K562 (cell line): Measurements from ENCODE around the gene SLCO3A1. TPM values are rescaled to one million over a fixed set of nuclear protein-coding genes. Genes with fewer than 3 reads are reported as not detected.

Experiments
- ATAC-seq: fragments of 200-7000 bp; cut with Tn5 transposase; 3 replicates; pipeline ENCODE4 v1.9.1; 2020; ENCODE audit warnings: moderate library complexity
- BruUV-seq: library from RNA; stranded (reverse); fragments of 400-500 nt; replicated peaks from 2 replicates; lab custom pipeline; 2021; lab: Mats Ljungman, UMichigan
- CTCF ChIA-PET: fragments of 300-600 bp; formaldehyde crosslinking; extraction: SDS; loops from one replicate; lab custom pipeline; 2021; ENCODE audit warnings: low intra/inter-chr PET ratio; lab: Yijun Ruan, JAX
- POLR2A ChIA-PET: fragments of 300-600, 350-650 bp; sonication (Branson Sonifier 250); formaldehyde crosslinking; extraction: SDS; loops from one replicate; lab custom pipeline; 2021; ENCODE audit warnings: antibody characterized with exemption, inconsistent platforms; lab: Yijun Ruan, JAX
- DNase-seq, 4 experiments: peaks; one replicate each; pipeline versions ENCODE4 v3.0.0 to v3.0.0-alpha.2; 2011 to 2018; ENCODE audit warnings: low spot score in 3 of 4, mixed read lengths in 3 of 4; ENCODE audit errors: extremely low read depth in 1 of 4
- FAIRE-seq: peaks from 2 replicates; lab custom pipeline; 2011; peaks lifted over from hg19 to GRCh38; lab: Jason Lieb, UNC
- H2AFZ ChIP-seq: 2 replicates; pipeline ENCODE4 v1.6.0; 2011; ENCODE audit warnings: low read depth, low read length, control low read depth, inconsistent platforms
- H3K27ac ChIP-seq: fragments of 200-600 bp; 3 replicates; pipeline ENCODE4 v1.8.0; 2011; ENCODE audit warnings: low read depth, mild to moderate bottlenecking, control low read depth, inconsistent platforms, low read length, moderate library complexity, mixed read lengths; ENCODE audit errors: extremely low read depth
- H3K27me3 ChIP-seq, 2 experiments: fragments of 300-600 bp in 1 of 2; 2 replicates in 1 of 2; 3 replicates in 1 of 2; pipeline versions ENCODE4 v1.6.0 to v1.8.0; 2011; ENCODE audit warnings: inconsistent platforms in 2 of 2, low read length in 2 of 2, mild to moderate bottlenecking in 1 of 2, mixed read lengths in 1 of 2, moderate library complexity in 1 of 2; ENCODE audit not compliant: control insufficient read depth in 2 of 2, insufficient read depth in 2 of 2
- H3K36me3 ChIP-seq: fragments of 300-600 bp; 3 replicates; pipeline ENCODE4 v1.8.0; 2011; ENCODE audit warnings: mild to moderate bottlenecking, low read length, inconsistent platforms; ENCODE audit not compliant: control insufficient read depth, insufficient read depth
- H3K4me1 ChIP-seq, 2 experiments: fragments of 200-600 bp in 1 of 2; replicated peaks in 1 of 2; 2 replicates in 1 of 2; 3 replicates in 1 of 2; pipeline versions ENCODE4 v1.5.1 to v1.8.0; 2011; ENCODE audit warnings: inconsistent platforms in 2 of 2, low read length in 2 of 2, mild to moderate bottlenecking in 1 of 2, mixed read lengths in 1 of 2, moderate library complexity in 1 of 2; ENCODE audit not compliant: control insufficient read depth in 2 of 2, insufficient read depth in 2 of 2
- H3K4me2 ChIP-seq: 2 replicates; pipeline ENCODE4 v1.6.1; 2011; ENCODE audit warnings: low read length, control low read depth, inconsistent platforms, mixed read lengths; ENCODE audit not compliant: insufficient read depth
- H3K4me3 ChIP-seq: fragments of 200-600 bp; sonication (generic), shearing (Covaris generic); 2 replicates; pipeline ENCODE4 v1.5.1; 2016; ENCODE audit warnings: control low read depth, inconsistent platforms
- H3K79me2 ChIP-seq: fragments of 200-600 bp; 3 replicates; pipeline ENCODE4 v1.8.0; 2011; ENCODE audit warnings: low read length, inconsistent platforms; ENCODE audit not compliant: control insufficient read depth, insufficient read depth
- H3K9ac ChIP-seq, 2 experiments: 2 replicates each; pipeline versions ENCODE4 v1.6.0 to v1.6.1; 2011; ENCODE audit warnings: low read depth in 2 of 2, low read length in 2 of 2, control low read depth in 1 of 2, inconsistent platforms in 1 of 2, mild to moderate bottlenecking in 1 of 2, mixed read lengths in 1 of 2; ENCODE audit not compliant: insufficient read depth in 1 of 2
- H3K9me1 ChIP-seq: one replicate; pipeline ENCODE4 v1.6.0; 2011; ENCODE audit warnings: inconsistent platforms, mild to moderate bottlenecking, low read length, moderate library complexity; ENCODE audit not compliant: control insufficient read depth, insufficient read depth
- H3K9me3 ChIP-seq: replicated peaks from 2 replicates; pipeline ENCODE4 v1.5.1; 2011; ENCODE audit warnings: low read depth, low read length, inconsistent platforms; ENCODE audit not compliant: control insufficient read depth, insufficient read depth
- H4K20me1 ChIP-seq: replicated peaks from 2 replicates; pipeline ENCODE4 v1.6.1; 2011; ENCODE audit warnings: low read length, inconsistent platforms, mixed read lengths; ENCODE audit not compliant: control insufficient read depth, insufficient read depth
- ILF3 ChIP-seq: fragments of 450-650 bp; IDR thresholded peaks from 2 replicates; pipeline ENCODE4 v1.6.1; 2018; ENCODE audit warnings: antibody characterized with exemption, mild to moderate bottlenecking, moderate library complexity, borderline replicate concordance
- NBN ChIP-seq: fragments of 450-650 bp; IDR thresholded peaks from 2 replicates; pipeline ENCODE4 v1.6.1; 2016; ENCODE audit warnings: low read depth, mild to moderate bottlenecking
- PTTG1 ChIP-seq: fragments of 450-650 bp; IDR thresholded peaks from 2 replicates; pipeline ENCODE4 v1.6.1; 2016; ENCODE audit warnings: low read depth, mild to moderate bottlenecking, missing genetic modification characterization, missing compliant biosample characterization
- SUPT5H ChIP-seq: fragments of 450-650 bp; IDR thresholded peaks from 2 replicates; pipeline ENCODE4 v1.6.1; 2016
- WGBS: fragments of 100-300 bp; shearing (Covaris generic); methylation state at CpG from one replicate; pipeline ENCODE4 v1.1.6; 2016; ENCODE audit warnings: low coverage, mixed read lengths; ENCODE audit not compliant: insufficient coverage; ENCODE audit errors: missing lambda C conversion rate; 5-methylcytosine and 5-hydroxymethylcytosine counted together
- in situ Hi-C: fragments of 300-500 bp; cut with MboI; formaldehyde crosslinking; loops from 4 replicates; pipeline ENCODE4 v1.15.0; 2018; ENCODE audit warnings: inconsistent platforms, mixed read lengths
- intact Hi-C: fragments of 100-400 bp; cut with micrococcal nuclease; formaldehyde crosslinking; loops from 2 replicates; pipeline ENCODE4 v1.14.2; 2022
- polyA plus RNA-seq, 8 experiments: library from polyadenylated mRNA; depleted of rRNA in 4 of 8; stranded (reverse) in 5 of 8; unstranded in 3 of 8; fragments of >200 nt; fragmentation: Nextera tagmentation in 2 of 8; fragmentation: Illumina TruSeq in 1 of 8; extraction: Ambion mirVana in 2 of 8; extraction: Trizol in 1 of 8; gene quantifications; 2 replicates each; pipeline versions ENCODE4 v1.2.1 to v1.2.3, GENCODE V29; 2011 to 2014; ENCODE audit warnings: inconsistent platforms in 1 of 8, missing spikeins in 1 of 8
- total RNA-seq, 7 experiments: library from RNA; depleted of rRNA in 6 of 7; stranded (reverse); fragments of >200 nt in 6 of 7; fragmentation: Illumina TruSeq in 2 of 7; extraction: Trizol in 2 of 7; gene quantifications; 2 replicates each; pipeline versions ENCODE4 v1.2.1 to v1.2.3, GENCODE V29; 2011 to 2021; ENCODE audit warnings: low replicate concordance in 1 of 7
- TF ChIP-seq, protein P1 (sequence below): sonication (generic); formaldehyde crosslinking; IDR thresholded peaks from 2 replicates; pipeline ENCODE4 v1.5.0; 2020; ENCODE audit warnings: missing genetic modification reagents
- TF ChIP-seq, protein P2 (sequence below): fragments of 450-650 bp; IDR thresholded peaks from 2 replicates; pipeline ENCODE4 v1.6.1; 2018; ENCODE audit warnings: mild to moderate bottlenecking, low read depth; ENCODE audit not compliant: partially characterized antibody
- TF ChIP-seq, protein P3 (sequence below), 2 experiments: fragments of 450-650 bp; IDR thresholded peaks; 2 replicates each; pipeline ENCODE4 v1.6.1; 2016

Gene SLCO3A1
- total and polyA plus RNA-seq, 9 of the 15 experiments (the other 6 are each of a cell fraction or from before 2014, with no cell fraction given), result 0.01 to 0.84 (median 0.06) TPM; not detected in 3

DNA sequence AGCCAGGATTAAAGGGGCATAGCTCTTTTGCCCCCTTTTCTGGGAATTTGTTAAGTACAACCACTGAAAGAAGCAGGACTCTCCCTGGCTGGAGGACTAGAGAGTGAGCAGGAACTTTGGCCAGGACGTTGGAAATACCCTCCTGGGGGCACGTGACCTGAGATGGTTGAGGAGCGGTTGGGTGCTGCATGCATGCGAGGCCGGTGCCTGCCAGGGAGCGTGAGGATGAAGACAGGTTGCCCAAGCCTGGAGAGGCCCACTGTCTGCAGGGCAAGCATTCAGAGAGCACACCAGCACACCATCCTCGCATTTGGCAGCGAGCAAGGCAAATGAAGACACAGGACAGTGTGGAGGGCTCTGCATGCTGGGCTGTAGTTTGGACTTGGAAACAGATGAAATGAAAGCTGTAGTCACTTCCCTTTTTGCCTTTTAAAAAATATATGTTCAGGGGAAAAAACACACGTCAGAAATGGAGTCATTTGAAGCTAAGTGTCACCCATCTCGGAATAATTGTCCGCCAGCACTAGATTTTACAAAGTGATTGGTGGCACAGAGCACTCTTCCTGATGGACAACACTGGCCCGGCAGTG is 217.6 kb downstream of the SLCO3A1 start:
- no peak overlapping the region for H3K9ac ChIP-seq
- CTCF ChIA-PET, result no interaction called here
- H3K27ac ChIP-seq, result no peak overlapping the region
- WGBS, result under 1% methylated on average over 12 of the region's 12 CpGs
- no TSS peak for BruUV-seq
- peaks cover 2 to 42% of the 10 kb centered on the region in 2 experiments; a peak in 4 of 5 replicates for H3K27me3 ChIP-seq
- POLR2A ChIA-PET, result no interaction called here
- H4K20me1 ChIP-seq, result no peaks in the 10 kb centered on the region; the same call in 1 of the 2 replicates
- in situ Hi-C loops, result no loop called here
- intact Hi-C loops, result no loop called here
- DNase-seq (no peak), ATAC-seq (no peak), FAIRE-seq (no peak)
- no peak overlapping the region for H3K4me3 ChIP-seq
- no peaks in the 10 kb centered on the region for H3K79me2 ChIP-seq
- no peak overlapping the region for H2AFZ ChIP-seq
- H3K4me1 ChIP-seq, result no peaks in the 10 kb centered on the region
- H3K36me3 ChIP-seq, result no peaks in the 10 kb centered on the region
- H3K4me2 ChIP-seq, result no peak overlapping the region
- TF ChIP-seq, protein P1, sequence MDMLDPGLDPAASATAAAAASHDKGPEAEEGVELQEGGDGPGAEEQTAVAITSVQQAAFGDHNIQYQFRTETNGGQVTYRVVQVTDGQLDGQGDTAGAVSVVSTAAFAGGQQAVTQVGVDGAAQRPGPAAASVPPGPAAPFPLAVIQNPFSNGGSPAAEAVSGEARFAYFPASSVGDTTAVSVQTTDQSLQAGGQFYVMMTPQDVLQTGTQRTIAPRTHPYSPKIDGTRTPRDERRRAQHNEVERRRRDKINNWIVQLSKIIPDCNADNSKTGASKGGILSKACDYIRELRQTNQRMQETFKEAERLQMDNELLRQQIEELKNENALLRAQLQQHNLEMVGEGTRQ (CRISPR knock-in tag), result peak; percentile 36; the same call in 1 of the 2 replicates
- no peak for TF ChIP-seq ILF3
- no peaks in the 10 kb centered on the region for H3K9me3 ChIP-seq
- H3K9me1 ChIP-seq, result no peaks in the 10 kb centered on the region

- no peaks in the 10 kb centered on the region for H3K79me2 ChIP-seq
- no peaks in the 10 kb centered on the region; the same call in 1 of the 2 replicates for H4K20me1 ChIP-seq
- 1% methylated on average over 9 of the region's 9 CpGs for WGBS
- ChIA-PET POLR2A (no interaction called here), CTCF (no interaction called here)
- FAIRE-seq, result no peak
- BruUV-seq, result no TSS peak
- intact Hi-C loops (no loop called here), in situ Hi-C loops (no loop called here)
- no peak for DNase-seq
- no peaks in the 10 kb centered on the region for H3K9me3 ChIP-seq
- H3K4me1 ChIP-seq, result no peaks in the 10 kb centered on the region
- no peaks in the 10 kb centered on the region for H3K36me3 ChIP-seq
- H3K27me3 ChIP-seq, result peaks cover 2 to 47% of the 10 kb centered on the region in 2 experiments; a peak in 4 of 5 replicates
- no peak overlapping the region for H3K4me2 ChIP-seq
- H3K9ac ChIP-seq, result no peak overlapping the region
- H3K9me1 ChIP-seq, result no peaks in the 10 kb centered on the region
- H3K27ac ChIP-seq, result no peak overlapping the region
- no peak overlapping the region for H2AFZ ChIP-seq
- no peak for ATAC-seq
- H3K4me3 ChIP-seq, result no peak overlapping the region
- TF ChIP-seq, protein P2, sequence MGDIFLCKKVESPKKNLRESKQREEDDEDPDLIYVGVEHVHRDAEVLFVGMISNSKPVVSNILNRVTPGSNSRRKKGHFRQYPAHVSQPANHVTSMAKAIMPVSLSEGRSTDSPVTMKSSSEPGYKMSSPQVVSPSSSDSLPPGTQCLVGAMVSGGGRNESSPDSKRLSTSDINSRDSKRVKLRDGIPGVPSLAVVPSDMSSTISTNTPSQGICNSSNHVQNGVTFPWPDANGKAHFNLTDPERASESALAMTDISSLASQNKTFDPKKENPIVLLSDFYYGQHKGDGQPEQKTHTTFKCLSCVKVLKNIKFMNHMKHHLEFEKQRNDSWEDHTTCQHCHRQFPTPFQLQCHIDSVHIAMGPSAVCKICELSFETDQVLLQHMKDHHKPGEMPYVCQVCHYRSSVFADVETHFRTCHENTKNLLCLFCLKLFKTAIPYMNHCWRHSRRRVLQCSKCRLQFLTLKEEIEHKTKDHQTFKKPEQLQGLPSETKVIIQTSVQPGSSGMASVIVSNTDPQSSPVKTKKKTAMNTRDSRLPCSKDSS, result no peak
- TF ChIP-seq PTTG1 (no peak), SUPT5H (no peak), NBN (no peak)
- TF ChIP-seq, protein P3, sequence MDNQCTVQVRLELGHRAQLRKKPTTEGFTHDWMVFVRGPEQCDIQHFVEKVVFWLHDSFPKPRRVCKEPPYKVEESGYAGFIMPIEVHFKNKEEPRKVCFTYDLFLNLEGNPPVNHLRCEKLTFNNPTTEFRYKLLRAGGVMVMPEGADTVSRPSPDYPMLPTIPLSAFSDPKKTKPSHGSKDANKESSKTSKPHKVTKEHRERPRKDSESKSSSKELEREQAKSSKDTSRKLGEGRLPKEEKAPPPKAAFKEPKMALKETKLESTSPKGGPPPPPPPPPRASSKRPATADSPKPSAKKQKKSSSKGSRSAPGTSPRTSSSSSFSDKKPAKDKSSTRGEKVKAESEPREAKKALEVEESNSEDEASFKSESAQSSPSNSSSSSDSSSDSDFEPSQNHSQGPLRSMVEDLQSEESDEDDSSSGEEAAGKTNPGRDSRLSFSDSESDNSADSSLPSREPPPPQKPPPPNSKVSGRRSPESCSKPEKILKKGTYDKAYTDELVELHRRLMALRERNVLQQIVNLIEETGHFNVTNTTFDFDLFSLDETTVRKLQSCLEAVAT (IDR thresholded peaks at IDR 0.05), result no peak
These were observed 219.7 kb downstream of the SLCO3A1 start for GRCh38 chr15:92073044-92073785.
